AG04450 (cell line): ENCODE results near the gene GPLD1. TPM values are rescaled to one million over a fixed set of nuclear protein-coding genes. Genes with fewer than 3 reads are reported as not detected.

Source experiments
- CTCF ChIA-PET: fragments of 300-600, 350-600 bp; formaldehyde crosslinking; extraction: SDS; loops from one replicate; lab custom pipeline; 2022; ENCODE audit warnings: antibody characterized with exemption, inconsistent platforms; lab: Charles Lee
- POLR2A ChIA-PET: fragments of 350-600 bp; formaldehyde crosslinking; extraction: SDS; loops from one replicate; lab custom pipeline; 2021; ENCODE audit warnings: antibody characterized with exemption, inconsistent platforms; lab: Yijun Ruan, JAX
- DNase-seq: peaks from one replicate; pipeline ENCODE4 v3.0.0-alpha.2; 2011; ENCODE audit warnings: low read depth, low spot score
- H3K27ac ChIP-seq: one replicate; pipeline ENCODE4 v1.5.1; 2012; ENCODE audit warnings: low read depth, low read length, control low read depth
- H3K27me3 ChIP-seq: one replicate; pipeline ENCODE4 v1.6.0; 2012; ENCODE audit warnings: low read length; ENCODE audit not compliant: control insufficient read depth, insufficient read depth
- H3K4me3 ChIP-seq: 2 replicates; pipeline ENCODE4 v1.5.1; 2011; ENCODE audit warnings: mild to moderate bottlenecking, low read depth, low read length, control low read depth
- H3K9me3 ChIP-seq: 2 replicates; pipeline ENCODE4 v1.5.1; 2012; ENCODE audit warnings: low read length; ENCODE audit not compliant: control insufficient read depth, insufficient read depth
- CTCF ChIP-seq: IDR thresholded peaks from 2 replicates; pipeline ENCODE4 v1.5.1; 2011; ENCODE audit warnings: low read depth, low read length, control low read depth, inconsistent platforms
- polyA plus RNA-seq: library from polyadenylated mRNA; depleted of rRNA; stranded (reverse); fragments of >200 nt; gene quantifications from 2 replicates; pipeline ENCODE4 v1.2.3, GENCODE V29; 2011

GPLD1 gene
- polyA plus RNA-seq, 1 experiment = 0.04 TPM

GRCh38 chr6:24431045-24431451, 58.3 kb downstream of the GPLD1 start:
- TF ChIP-seq CTCF = peak; percentile 72
- ChIA-PET POLR2A (no interaction called here), CTCF (interaction anchor here (0.6 to 3.8 kb wide), 20 partner anchors 9 to 273 kb away, joined by 3 to 24 read pairs (median 4); partner anchors contain the start of gene MRS2)
- Histone ChIP-seq H3K27me3 (no peaks in the 10 kb centered on the region), H3K27ac (no peak overlapping the region), H3K9me3 (no peaks in the 10 kb centered on the region), H3K4me3 (no peak overlapping the region)
- DNase-seq = peak; percentile 7

DNA sequence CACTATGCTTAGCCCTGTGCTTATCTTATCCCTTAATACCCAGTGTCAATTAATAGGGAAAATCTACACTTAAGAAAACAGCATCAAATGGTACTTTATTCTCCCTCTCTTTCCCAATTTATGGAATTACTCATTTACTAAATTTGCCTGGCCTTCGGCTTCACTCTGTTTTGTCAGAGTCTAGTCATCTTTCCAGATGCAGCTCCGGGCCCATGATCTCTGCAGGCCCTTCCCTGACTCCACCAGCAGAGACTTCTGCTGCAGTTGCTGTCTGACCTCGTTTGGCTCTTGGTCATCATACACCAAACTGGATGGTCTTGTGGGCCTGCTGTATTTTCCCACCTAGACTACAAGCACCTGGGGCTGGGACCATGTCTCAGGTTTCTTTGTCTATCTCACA, 59.3 kb downstream of the GPLD1 start:
- no peaks in the 10 kb centered on the region for H3K9me3 ChIP-seq
- no peaks in the 10 kb centered on the region for H3K27me3 ChIP-seq
- H3K27ac ChIP-seq = no peak overlapping the region
- DNase-seq = no peak
- no peak overlapping the region for H3K4me3 ChIP-seq
- no peak for TF ChIP-seq CTCF
- CTCF ChIA-PET = interaction anchor here (0.5 to 3.8 kb wide), 14 partner anchors 8 to 262 kb away, joined by 3 to 24 read pairs (median 5); no protein-coding TSS in a partner anchor
- POLR2A ChIA-PET = no interaction called here

DNA sequence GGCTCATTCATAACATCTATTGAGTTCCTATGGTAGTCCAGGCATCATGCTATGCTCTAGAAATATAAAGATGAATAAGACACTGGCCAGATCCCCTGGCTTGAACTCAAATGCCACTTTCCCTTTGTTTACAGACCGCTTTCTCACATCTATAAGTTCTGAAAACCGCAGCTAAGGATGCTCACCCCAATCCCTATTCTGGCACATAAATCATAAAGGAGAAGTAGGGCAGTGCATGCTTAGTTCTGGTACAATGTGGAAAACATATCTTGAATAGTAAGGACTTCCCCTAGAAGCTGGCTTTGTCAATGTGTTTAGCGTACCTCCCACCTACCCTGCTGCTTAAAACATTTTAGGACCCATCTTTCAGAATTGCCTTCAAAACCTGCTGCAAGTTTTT, 60.2 kb downstream of the GPLD1 start:
- H3K4me3 ChIP-seq = no peak overlapping the region
- no peaks in the 10 kb centered on the region for H3K27me3 ChIP-seq
- ChIA-PET CTCF (interaction anchor here (1.8 to 3.8 kb wide), 5 partner anchors 12 to 92 kb away, joined by 5 to 24 read pairs (median 15); no protein-coding TSS in a partner anchor), POLR2A (no interaction called here)
- DNase-seq = no peak
- TF ChIP-seq CTCF = no peak
- H3K27ac ChIP-seq = no peak overlapping the region
- H3K9me3 ChIP-seq = no peaks in the 10 kb centered on the region

GRCh38 chr6:24428615-24429014, 60.8 kb downstream of the GPLD1 start:
- H3K4me3 ChIP-seq = no peak overlapping the region
- ChIA-PET POLR2A (no interaction called here), CTCF (interaction anchor here (2.7 kb wide), 1 partner anchor 92 kb away, joined by 17 read pairs; no protein-coding TSS in a partner anchor)
- peak overlapping the region; percentile 42 for H3K27ac ChIP-seq
- peak; percentile 7 for DNase-seq
- no peaks in the 10 kb centered on the region for H3K9me3 ChIP-seq
- TF ChIP-seq CTCF = no peak
- H3K27me3 ChIP-seq = no peaks in the 10 kb centered on the region

DNA sequence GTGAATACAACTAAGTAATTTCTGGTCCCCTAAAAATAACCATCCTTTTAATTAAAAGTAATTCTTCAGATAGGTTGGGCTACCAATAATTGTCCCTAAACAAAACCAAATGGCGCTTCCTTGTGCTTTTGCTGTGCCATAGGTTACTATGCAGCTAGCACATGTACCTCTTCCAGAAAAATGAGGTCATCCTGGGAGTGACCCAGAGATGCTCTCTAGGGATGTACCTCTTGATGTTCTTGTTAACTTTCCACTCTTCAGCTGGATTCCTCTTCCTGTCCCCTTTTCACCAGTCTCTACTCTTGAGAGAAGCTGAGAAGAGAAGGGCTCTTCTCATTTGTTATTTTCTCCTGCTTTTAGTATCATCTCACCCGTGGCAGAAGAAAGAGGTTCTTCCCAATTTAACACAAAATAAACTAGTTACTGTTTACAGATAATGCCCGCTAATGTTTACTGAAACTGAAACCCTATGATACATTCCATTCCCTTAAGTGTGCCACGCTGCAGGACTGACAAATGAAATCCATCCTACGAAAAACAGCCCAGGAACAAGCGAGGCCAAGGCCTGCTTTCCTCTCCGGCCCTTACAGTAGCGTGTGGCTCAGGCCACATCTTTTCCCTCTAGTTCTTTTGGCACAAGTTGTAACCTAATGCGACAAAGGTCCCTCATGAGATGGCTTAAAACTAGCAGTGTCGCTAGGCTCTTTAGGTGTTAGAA, 62.5 kb downstream of the GPLD1 start:
- ChIA-PET POLR2A (no interaction called here), CTCF (no interaction called here)
- no peaks in the 10 kb centered on the region for H3K9me3 ChIP-seq
- no peak for DNase-seq
- H3K27me3 ChIP-seq = no peaks in the 10 kb centered on the region
- no peak for TF ChIP-seq CTCF
- H3K27ac ChIP-seq = no peak overlapping the region
- no peak overlapping the region for H3K4me3 ChIP-seq
